Liver (tissue), 3 donors: ENCODE results near the gene ZNF814.
"Not testable (repeated sequence)": the region's sequence is repeated elsewhere in the genome, so short reads cannot be mapped to it uniquely, and the experiment has no call there.

ENCODE experiments used
- CTCF ChIP-seq: fragments of 150-350 bp; IDR thresholded peaks from 2 replicates; pipeline ENCODE4 v1.5.1; 2017; ENCODE audit warnings: improper control_type of control experiment, low read depth, low read length; ENCODE audit not compliant: missing input control
- GABPA ChIP-seq, 2 donors: IDR thresholded peaks in 1 of 2; conservative IDR thresholded peaks in 1 of 2; 2 replicates each; pipeline ENCODE4 v1.6.1; 2016; ENCODE audit warnings: antibody characterized with exemption in 2 of 2, mild to moderate bottlenecking in 1 of 2, moderate library complexity in 1 of 2
- JUND ChIP-seq, 2 donors: IDR thresholded peaks; 2 replicates each; pipeline ENCODE4 v1.6.1; 2016; ENCODE audit warnings: antibody characterized with exemption in 2 of 2
- MAX ChIP-seq: IDR thresholded peaks from 2 replicates; pipeline ENCODE4 v1.6.1; 2016; ENCODE audit warnings: antibody characterized with exemption
- RAD21 ChIP-seq, 2 donors: IDR thresholded peaks; 2 replicates each; pipeline ENCODE4 v1.6.1; 2016; ENCODE audit warnings: antibody characterized with exemption in 2 of 2, mild to moderate bottlenecking in 2 of 2
- REST ChIP-seq: IDR thresholded peaks from 2 replicates; pipeline ENCODE4 v1.6.1; 2016; ENCODE audit warnings: antibody characterized with exemption, mild to moderate bottlenecking
- TAF1 ChIP-seq: conservative IDR thresholded peaks from 2 replicates; pipeline ENCODE4 v1.6.1; 2016; ENCODE audit warnings: antibody characterized with exemption, mild to moderate bottlenecking
- ZBTB33 ChIP-seq: IDR thresholded peaks from 2 replicates; pipeline ENCODE4 v1.6.1; 2016; ENCODE audit warnings: antibody characterized with exemption
- donor health status: healthy.
- donor health status: healthy.

GRCh38 chr19:57890706-57891105 is 1.9 kb upstream of the ZNF814 start:
- TF ChIP-seq CTCF; ZBTB33; TAF1; GABPA (IDR thresholded peaks at IDR 0.05 in 1 of 2, conservative IDR thresholded peaks at IDR 0.05 in 1 of 2); REST; RAD21 (IDR thresholded peaks at IDR 0.05); MAX; JUND (IDR thresholded peaks at IDR 0.05): not testable (repeated sequence)
